ENCODE results near the gene STOX1. TPM values are rescaled to one million over a fixed set of nuclear protein-coding genes. Genes with fewer than 3 reads are reported as not detected.
A peak's percentile ranks its signal among the peaks of the same experiment; 100 is the strongest.
"Not testable (repeated sequence)": the region's sequence is repeated elsewhere in the genome, so short reads cannot be mapped to it uniquely, and the experiment has no call there.

STOX1 gene
- total RNA-seq, 1 donor from 2014 or later, result 8.1 TPM

DNA sequence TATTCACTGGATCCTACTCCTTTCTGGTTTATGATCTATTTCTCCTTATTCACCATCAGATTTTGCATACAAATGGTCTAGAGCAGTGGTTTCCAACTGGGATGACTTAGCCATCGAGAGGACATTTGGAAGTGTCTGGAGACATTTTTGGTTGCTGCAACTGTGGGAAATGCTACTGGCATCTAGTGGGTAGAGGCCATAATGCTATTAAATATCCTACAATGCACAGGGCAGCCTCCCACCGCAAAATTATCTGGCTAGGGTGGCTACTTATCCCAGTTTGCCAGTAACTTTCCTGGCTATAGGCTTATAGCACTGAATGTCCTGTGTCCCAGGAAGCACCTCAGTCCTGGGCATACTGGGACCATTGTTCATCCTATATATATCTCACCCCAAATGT, 52.3 kb downstream of the STOX1 start:
- DNase-seq (ENCODE audit: low spot score), result no peak

DNA sequence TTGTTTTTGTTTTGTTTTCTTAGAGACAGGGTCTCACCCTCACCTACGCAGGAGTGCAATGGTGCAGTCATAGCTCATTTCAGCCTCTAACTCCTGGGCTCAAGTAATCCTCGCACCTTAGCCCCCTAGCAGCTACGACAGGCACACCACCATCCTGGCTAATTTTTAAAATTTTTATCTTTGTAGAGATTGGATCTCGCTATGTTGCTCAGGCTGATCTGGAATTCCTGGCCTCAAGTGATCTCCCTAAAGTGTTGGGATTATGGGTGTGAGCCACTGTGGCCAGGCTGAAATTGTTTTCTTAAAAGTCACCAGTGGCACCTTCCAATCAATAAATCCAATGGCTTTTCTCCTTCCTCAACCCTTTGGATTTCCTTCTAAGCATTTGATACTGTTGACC, 52.9 kb downstream of the STOX1 start:
- no peak for DNase-seq (ENCODE audit: low spot score)

DNA sequence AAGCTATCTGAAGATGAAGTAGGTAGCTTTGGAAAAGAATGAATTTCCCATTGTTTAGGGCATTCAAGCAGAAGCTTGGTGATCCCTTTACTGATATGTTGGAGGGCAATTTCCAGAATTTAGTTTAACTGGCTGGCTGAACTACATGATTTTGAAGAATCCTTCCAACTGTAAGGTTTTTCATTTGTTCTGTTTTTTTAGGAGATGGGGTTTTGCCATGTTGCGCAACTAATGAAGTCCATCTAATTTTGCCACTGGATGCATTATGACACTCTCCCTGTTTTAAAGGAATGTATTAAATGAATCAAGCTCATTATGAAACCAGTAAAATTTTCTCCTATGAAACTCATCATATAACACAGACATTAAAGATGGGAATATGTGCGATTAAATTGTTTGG, 67.7 kb downstream of the STOX1 start:
- DNase-seq (ENCODE audit: low spot score), result no peak

DNA sequence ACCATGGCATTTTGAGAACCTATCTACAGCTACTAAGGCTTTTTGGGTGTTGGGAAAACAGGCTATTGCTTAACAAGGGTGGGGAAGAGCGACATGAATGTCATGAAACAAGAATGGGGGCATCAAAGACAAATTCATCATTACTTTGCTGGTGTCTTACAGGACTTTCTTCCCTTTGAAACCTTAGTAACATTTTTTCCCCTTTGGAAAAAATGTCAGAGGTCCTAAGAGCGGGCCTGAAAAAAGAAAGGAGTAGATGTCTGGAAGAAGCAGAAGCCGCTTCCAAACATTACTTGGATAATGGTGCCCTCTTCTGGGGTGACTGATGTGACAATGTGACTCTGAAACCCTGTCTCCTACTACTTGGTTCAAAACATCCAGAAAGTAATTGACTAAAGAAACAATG, 70.0 kb downstream of the STOX1 start:
- DNase-seq (ENCODE audit: low spot score), result no peak

DNA sequence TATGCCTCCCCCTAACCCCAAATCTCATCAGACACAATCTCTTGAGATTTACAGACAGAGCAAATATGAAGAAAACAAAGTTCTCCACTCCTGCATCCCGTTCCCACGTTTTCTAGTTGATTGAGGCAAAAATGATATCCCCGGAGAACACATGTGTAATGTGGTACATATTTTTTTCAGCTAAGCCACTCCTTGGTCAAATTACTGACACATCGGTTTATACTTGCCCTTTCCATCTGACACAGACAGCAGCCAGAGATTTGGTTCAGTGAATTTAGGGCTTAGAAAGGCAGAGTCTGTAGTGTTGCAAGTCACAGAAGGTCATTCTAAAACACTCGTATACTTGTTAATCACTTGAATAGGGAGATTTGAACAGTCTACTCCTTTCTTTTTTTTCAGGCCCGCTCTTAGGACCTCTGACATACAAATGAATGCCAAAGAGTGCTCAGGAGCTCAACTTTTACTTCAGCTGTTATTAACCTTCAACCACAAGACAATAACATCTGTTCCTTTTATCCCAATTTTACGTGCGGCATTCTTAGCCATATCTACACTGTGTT, 71.9 kb downstream of the STOX1 start:
- no peak for DNase-seq (ENCODE audit: low spot score)

DNA sequence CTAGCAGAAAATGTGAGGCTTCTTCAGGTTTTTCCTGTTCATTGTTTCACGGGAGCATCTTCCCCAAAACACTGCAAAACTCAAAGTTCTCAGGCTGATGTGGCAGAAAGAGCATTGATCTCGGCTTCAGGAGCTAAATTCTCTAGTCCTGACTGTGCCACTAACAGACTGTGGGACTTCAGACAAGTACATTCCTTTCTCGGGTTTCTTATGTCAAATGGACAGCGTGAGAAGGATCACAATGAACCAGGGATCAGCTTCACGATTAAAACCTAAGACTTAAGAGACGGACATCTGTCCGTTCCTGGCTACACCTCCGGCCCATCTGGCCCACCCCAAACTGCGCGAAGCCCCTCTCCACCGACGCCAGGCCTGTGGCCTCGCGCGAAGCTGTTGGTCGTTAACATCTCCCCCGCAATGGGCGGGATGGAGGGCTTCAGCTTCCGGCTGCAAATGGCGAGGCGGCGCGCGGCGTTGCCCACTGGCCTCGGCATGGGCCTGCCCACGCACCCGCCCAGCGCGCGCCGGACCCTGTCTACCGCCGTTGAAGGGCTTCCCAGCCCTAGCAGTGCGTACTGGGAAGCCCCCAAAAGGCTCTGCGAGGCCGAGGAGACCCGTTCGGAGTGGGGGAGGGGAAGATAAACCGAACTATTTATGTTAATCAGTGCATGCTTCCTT, 73.2 kb downstream of the STOX1 start:
- DNase-seq (ENCODE audit: low spot score), result peak; percentile 92

DNA sequence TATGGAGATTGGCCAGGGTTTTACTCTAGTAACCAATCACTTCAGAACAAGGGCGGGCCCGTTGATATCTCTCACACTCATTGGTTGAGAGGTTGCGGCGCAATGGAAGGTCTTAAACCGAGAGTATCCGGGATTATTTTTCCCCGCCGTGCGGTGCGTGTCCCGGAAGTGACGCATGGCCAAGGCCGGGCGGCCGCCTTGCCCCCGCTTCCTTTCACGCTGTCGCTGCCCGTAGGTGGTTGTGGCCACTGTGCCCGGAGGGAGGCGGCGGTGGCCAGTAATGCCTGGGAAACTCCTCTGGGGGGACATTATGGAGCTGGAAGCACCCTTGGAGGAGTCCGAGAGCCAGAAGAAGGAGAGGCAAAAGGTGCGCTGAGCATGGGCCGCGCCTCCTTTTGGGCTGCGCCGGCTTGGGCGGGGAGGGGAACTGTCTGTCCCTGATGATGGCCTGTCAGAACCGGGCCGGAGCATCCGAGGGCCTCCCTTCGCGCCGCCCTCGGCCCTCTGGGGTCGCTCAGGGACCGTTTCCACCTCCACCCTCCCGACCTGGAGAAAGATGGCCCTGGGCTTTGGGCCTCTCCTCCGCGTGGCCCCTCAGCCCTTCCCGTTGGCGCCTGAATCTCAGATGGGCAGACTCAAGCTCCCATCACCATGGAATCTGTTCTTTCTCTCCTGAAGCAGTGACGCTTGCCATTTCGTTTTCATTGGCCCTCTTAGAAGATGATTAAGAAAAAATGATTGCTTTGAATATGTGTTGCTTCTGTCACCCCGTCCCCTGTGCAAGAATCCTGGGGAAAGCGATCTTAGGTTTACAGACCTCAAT, 74.0 kb downstream of the STOX1 start, which contains the start of gene DDX50:
Gene DDX50, plus strand, starts transcription at position 211 of the 823 bp plus-strand sequence. Its CDS starts 70 bp downstream, at position 281.
- DNase-seq (ENCODE audit: low spot score), result peak; percentile 98

DNA sequence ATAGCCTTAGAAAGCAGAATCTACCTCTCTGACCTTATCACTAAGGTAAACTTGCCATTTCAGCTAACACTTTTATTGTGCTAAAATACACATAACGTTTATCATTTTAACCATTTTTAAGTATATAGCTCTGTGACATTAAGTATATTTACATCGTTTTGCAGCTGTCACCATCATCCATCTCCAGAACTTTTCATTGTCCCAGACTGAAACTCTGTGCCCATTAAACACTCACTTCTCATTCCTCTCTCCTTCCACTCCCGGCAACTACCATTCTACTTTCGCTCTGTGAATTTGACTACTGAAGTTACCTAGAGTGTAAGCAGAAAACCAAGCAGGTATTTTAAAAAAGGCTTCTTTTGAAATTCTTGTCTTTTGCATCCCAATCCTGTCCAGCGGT, 75.1 kb downstream of the STOX1 start:
- DNase-seq (ENCODE audit: low spot score), result no peak

DNA sequence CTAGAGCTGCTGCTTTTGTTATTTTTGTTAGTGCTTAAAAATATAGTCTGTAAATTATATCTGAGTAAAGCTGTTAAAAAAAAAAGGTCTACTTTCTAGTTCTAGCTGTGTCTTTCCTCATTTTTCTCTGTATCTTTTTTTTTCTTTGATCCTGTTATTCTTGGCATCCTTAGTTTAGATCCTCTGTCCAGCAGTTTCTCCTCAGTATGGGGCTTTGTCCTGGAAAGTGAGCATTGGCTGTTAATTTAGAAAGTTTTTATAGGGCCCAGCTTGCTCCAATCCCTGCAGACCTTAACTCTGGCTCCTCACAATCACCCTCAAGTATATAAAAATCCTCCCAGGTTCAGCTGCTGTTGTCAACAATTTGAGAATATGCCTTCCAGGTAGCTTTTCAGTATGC, 97.3 kb downstream of the STOX1 start:
- no peak for DNase-seq (ENCODE audit: low spot score)

DNA sequence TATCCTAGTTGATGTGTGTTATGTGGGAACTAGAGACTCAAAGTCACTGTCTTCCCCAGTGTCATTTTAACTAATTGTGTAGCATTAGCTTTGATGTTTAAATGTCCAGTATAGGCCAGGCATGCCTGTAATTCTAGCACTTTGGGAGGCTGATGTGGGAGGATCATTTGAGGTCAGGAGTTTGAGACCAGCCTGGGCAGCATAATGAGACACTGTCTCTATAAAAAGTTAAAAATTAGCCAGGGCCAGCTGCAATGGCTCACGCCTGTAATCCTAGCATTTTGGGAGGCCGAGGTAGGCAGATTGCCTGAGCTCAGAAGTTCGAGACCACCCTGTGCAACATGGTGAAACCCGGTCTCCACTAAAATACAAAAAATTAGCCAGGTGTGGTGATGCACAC, 98.2 kb downstream of the STOX1 start:
- DNase-seq (ENCODE audit: low spot score), result no peak

DNA sequence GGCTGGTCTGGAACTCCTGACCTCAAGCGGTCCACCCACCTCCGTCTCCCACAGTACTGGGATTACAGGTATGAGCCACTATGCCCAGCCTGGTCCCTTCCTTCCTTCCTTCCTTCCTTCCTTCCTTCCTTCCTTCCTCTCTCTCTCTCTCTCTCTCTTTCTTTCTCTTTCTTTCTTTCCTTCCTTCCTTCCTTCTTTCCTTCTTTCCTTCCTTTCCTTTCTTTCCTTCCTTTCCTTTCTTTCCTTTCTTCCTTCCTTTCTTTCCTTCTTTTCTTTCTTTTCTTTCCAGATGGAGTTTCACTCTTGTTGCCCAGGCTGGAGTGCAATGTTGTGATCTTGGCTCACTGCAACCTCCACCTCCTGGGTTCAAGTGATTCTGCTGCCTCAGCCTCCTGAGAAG, 101.8 kb downstream of the STOX1 start:
- DNase-seq (ENCODE audit: low spot score), result not testable (repeated sequence)

DNA sequence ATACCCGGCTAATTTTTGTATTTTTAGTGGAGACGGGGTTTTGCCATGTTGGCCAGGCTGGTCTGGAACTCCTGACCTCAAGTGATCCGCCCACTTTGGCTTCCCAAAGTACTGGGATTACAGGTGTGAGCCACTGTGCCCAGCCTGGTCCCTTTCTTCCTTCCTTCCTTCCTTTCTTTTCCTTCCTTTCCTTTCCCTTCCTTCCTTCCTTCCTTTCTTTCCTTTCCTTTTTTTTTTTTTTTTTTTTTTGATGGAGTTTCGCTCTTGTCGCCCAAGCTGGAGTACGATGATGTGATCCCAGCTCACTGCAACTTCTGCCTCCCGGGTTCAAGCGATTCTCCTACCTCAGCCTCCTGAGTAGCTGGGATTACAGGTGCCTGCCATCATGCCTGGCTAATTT, 102.6 kb downstream of the STOX1 start:
- DNase-seq (ENCODE audit: low spot score), result not testable (repeated sequence)

DNA sequence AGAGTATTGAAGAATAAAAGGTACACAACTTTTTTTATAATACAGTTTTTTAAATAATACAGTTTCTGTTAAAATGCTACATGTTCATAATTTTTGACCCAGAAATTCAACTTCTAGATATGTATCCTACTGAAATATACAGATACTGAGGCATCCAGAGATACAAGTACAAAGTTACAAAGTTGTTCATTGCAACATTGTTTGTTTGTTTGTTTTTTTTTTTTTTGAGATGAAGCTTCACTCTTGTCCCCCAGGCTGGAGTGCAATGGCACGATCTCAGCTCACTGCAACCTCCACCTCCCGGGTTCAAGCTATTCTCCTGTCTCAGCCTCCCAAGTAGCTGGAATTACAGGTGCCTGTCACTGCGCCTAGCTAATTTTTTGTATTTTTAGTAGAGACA, 105.5 kb downstream of the STOX1 start:
- DNase-seq (ENCODE audit: low spot score), result not testable (repeated sequence)

DNA sequence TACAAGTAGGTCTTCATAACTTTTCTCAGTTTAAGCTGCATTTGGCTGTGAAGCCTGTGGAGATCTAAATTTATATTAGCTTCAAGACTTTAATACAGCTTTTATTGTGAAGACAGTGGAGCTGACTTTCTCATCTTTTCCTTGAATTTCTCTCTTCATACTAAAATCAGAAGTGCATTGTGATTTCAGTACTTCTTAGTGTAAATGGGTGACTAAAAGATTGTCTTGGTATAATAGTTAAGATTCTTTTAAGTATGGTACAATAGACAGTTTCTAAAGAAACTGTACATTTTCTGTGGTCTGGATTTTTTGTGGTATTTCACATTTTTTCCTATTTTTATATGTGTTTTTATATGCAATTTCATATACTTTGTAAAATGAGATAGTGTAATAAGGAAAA, 107.7 kb downstream of the STOX1 start:
- no peak for DNase-seq (ENCODE audit: low spot score)

DNA sequence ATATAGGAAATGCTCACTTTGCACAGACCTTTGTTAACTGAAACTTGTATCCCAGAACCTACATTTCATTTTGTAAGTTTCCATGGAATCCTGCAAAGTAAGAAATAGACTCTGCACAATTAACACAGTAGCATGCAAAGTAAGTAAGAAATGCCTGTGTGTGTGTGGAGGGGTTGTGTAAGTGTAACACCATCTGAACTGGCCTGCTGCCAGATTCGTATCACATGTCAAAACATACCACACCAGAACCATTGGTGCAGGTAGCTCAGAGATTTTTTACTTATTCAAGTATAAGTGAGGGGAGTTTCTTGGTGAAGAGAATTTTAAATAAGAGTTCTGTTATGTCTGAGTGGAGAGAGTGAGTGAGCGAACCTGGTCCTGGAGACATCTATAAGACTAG, 110.8 kb downstream of the STOX1 start:
- no peak for DNase-seq (ENCODE audit: low spot score)

DNA sequence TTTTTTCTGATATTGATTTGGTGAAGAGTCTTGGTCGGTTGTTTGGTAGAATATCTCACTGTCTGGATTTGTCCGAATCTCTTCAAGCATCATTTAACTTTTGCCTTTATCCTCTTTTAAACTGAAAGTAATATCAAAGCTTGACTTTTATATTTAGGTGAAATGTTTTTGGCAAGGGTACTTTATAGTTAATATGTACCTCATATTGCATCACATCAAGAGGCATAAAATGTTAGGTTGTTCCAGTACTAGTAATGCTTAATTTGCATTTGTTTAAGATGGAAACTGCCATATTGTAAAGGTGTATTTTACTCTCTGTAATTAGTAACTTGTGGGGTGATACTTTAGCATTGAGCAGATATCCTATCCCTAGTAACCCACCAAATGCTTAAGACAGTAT, 111.6 kb downstream of the STOX1 start:
- DNase-seq (ENCODE audit: low spot score), result no peak

DNA sequence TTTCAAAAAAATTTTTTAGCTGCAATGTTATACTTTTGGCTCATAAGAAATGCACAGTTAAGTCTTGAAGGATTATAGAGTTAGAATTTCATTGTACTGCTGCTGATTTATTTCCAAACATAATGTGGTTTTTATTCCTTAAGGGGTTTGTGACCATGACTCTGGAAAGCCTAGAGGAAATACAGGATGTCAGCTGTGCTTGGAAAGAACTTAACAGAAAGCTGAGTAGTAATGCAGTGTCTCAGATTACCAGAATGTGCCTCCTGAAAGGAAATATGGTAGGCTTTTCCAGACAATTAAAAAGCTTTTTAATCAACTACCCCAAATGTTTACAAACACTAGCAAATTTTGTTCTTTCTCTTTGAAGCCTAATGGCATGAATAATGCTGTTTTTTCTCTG, 113.6 kb downstream of the STOX1 start:
- not testable (repeated sequence) for DNase-seq (ENCODE audit: low spot score)

Other genes with a start within 250 kb of the STOX1 start
- 51.9 TPM for gene CCAR1, start 106.3 kb upstream of the STOX1 start, total RNA-seq
- 33.3 TPM for gene DDX50, start 73.8 kb downstream of the STOX1 start, total RNA-seq
- 110 TPM for gene DDX21, start 128.6 kb downstream of the STOX1 start, total RNA-seq
- 34.7 TPM for gene KIFBP, start 161.3 kb downstream of the STOX1 start, total RNA-seq

Data from mesenteric fat pad (tissue), 1 donor.